K562 (cell line): Measurements from ENCODE around the gene PODNL1. TPM values are rescaled to one million over a fixed set of nuclear protein-coding genes. Genes with fewer than 3 reads are reported as not detected.
A peak's percentile ranks its signal among the peaks of the same experiment; 100 is the strongest.

Source experiments
- ATAC-seq: fragments of 200-7000 bp; cut with Tn5 transposase; 3 replicates; pipeline ENCODE4 v1.9.1; 2020; ENCODE audit warnings: moderate library complexity
- BruUV-seq: library from RNA; stranded (reverse); fragments of 400-500 nt; replicated peaks from 2 replicates; lab custom pipeline; 2021; lab: Mats Ljungman, UMichigan
- CTCF ChIA-PET: fragments of 300-600 bp; formaldehyde crosslinking; extraction: SDS; loops from one replicate; lab custom pipeline; 2021; ENCODE audit warnings: low intra/inter-chr PET ratio; lab: Yijun Ruan, JAX
- POLR2A ChIA-PET: fragments of 300-600, 350-650 bp; sonication (Branson Sonifier 250); formaldehyde crosslinking; extraction: SDS; loops from one replicate; lab custom pipeline; 2021; ENCODE audit warnings: antibody characterized with exemption, inconsistent platforms; lab: Yijun Ruan, JAX
- DNase-seq, 4 experiments: peaks; one replicate each; pipeline versions ENCODE4 v3.0.0 to v3.0.0-alpha.2; 2011 to 2018; ENCODE audit warnings: low spot score in 3 of 4, mixed read lengths in 3 of 4; ENCODE audit errors: extremely low read depth in 1 of 4
- FAIRE-seq: peaks from 2 replicates; lab custom pipeline; 2011; peaks lifted over from hg19 to GRCh38; lab: Jason Lieb, UNC
- H2AFZ ChIP-seq: 2 replicates; pipeline ENCODE4 v1.6.0; 2011; ENCODE audit warnings: low read depth, low read length, control low read depth, inconsistent platforms
- H3K27ac ChIP-seq: fragments of 200-600 bp; 3 replicates; pipeline ENCODE4 v1.8.0; 2011; ENCODE audit warnings: low read depth, mild to moderate bottlenecking, control low read depth, inconsistent platforms, low read length, moderate library complexity, mixed read lengths; ENCODE audit errors: extremely low read depth
- H3K27me3 ChIP-seq, 2 experiments: fragments of 300-600 bp in 1 of 2; 2 replicates in 1 of 2; 3 replicates in 1 of 2; pipeline versions ENCODE4 v1.6.0 to v1.8.0; 2011; ENCODE audit warnings: inconsistent platforms in 2 of 2, low read length in 2 of 2, mild to moderate bottlenecking in 1 of 2, mixed read lengths in 1 of 2, moderate library complexity in 1 of 2; ENCODE audit not compliant: control insufficient read depth in 2 of 2, insufficient read depth in 2 of 2
- H3K36me3 ChIP-seq: fragments of 300-600 bp; 3 replicates; pipeline ENCODE4 v1.8.0; 2011; ENCODE audit warnings: mild to moderate bottlenecking, low read length, inconsistent platforms; ENCODE audit not compliant: control insufficient read depth, insufficient read depth
- H3K4me1 ChIP-seq, 2 experiments: fragments of 200-600 bp in 1 of 2; replicated peaks in 1 of 2; 2 replicates in 1 of 2; 3 replicates in 1 of 2; pipeline versions ENCODE4 v1.5.1 to v1.8.0; 2011; ENCODE audit warnings: inconsistent platforms in 2 of 2, low read length in 2 of 2, mild to moderate bottlenecking in 1 of 2, mixed read lengths in 1 of 2, moderate library complexity in 1 of 2; ENCODE audit not compliant: control insufficient read depth in 2 of 2, insufficient read depth in 2 of 2
- H3K4me2 ChIP-seq: 2 replicates; pipeline ENCODE4 v1.6.1; 2011; ENCODE audit warnings: low read length, control low read depth, inconsistent platforms, mixed read lengths; ENCODE audit not compliant: insufficient read depth
- H3K4me3 ChIP-seq: fragments of 200-600 bp; sonication (generic), shearing (Covaris generic); 2 replicates; pipeline ENCODE4 v1.5.1; 2016; ENCODE audit warnings: control low read depth, inconsistent platforms
- H3K79me2 ChIP-seq: fragments of 200-600 bp; 3 replicates; pipeline ENCODE4 v1.8.0; 2011; ENCODE audit warnings: low read length, inconsistent platforms; ENCODE audit not compliant: control insufficient read depth, insufficient read depth
- H3K9ac ChIP-seq, 2 experiments: 2 replicates each; pipeline versions ENCODE4 v1.6.0 to v1.6.1; 2011; ENCODE audit warnings: low read depth in 2 of 2, low read length in 2 of 2, control low read depth in 1 of 2, inconsistent platforms in 1 of 2, mild to moderate bottlenecking in 1 of 2, mixed read lengths in 1 of 2; ENCODE audit not compliant: insufficient read depth in 1 of 2
- H3K9me1 ChIP-seq: one replicate; pipeline ENCODE4 v1.6.0; 2011; ENCODE audit warnings: inconsistent platforms, mild to moderate bottlenecking, low read length, moderate library complexity; ENCODE audit not compliant: control insufficient read depth, insufficient read depth
- H3K9me3 ChIP-seq: replicated peaks from 2 replicates; pipeline ENCODE4 v1.5.1; 2011; ENCODE audit warnings: low read depth, low read length, inconsistent platforms; ENCODE audit not compliant: control insufficient read depth, insufficient read depth
- H4K20me1 ChIP-seq: replicated peaks from 2 replicates; pipeline ENCODE4 v1.6.1; 2011; ENCODE audit warnings: low read length, inconsistent platforms, mixed read lengths; ENCODE audit not compliant: control insufficient read depth, insufficient read depth
- BMI1 ChIP-seq: fragments of 150-350 bp; IDR thresholded peaks from 2 replicates; pipeline ENCODE4 v1.6.1; 2014; ENCODE audit warnings: low read length
- CEBPB ChIP-seq: fragments of 450-650 bp; IDR thresholded peaks from 2 replicates; pipeline ENCODE4 v1.6.1; 2016; ENCODE audit warnings: missing genetic modification characterization, missing compliant biosample characterization
- CTCF ChIP-seq, 3 experiments: IDR thresholded peaks in 2 of 3; conservative IDR thresholded peaks in 1 of 3; 2 replicates each; pipeline ENCODE4 v1.5.1; 2011 to 2012; ENCODE audit warnings: low read length in 3 of 3, mild to moderate bottlenecking in 3 of 3, control low read depth in 2 of 3, improper control_type of control experiment in 1 of 3, inconsistent platforms in 1 of 3, low read depth in 1 of 3, mixed read lengths in 1 of 3, moderate library complexity in 1 of 3; ENCODE audit not compliant: insufficient read depth in 2 of 3
- EWSR1 ChIP-seq: fragments of 450-650 bp; IDR thresholded peaks from 2 replicates; pipeline ENCODE4 v1.6.1; 2018; ENCODE audit warnings: borderline replicate concordance, mild to moderate bottlenecking, low read depth, moderate library complexity; ENCODE audit not compliant: partially characterized antibody
- HNRNPH1 ChIP-seq: fragments of 200-400 bp; formaldehyde crosslinking; optimal IDR thresholded peaks from 2 replicates; pipeline ENCODE3; 2017; ENCODE audit warnings: low read depth, mild to moderate bottlenecking, low read length, moderate library complexity
- MIER1 ChIP-seq: fragments of 450-650 bp; IDR thresholded peaks from 2 replicates; pipeline ENCODE4 v1.6.1; 2016; ENCODE audit warnings: antibody characterized with exemption, mild to moderate bottlenecking, low read depth
- NR2C1 ChIP-seq, 2 experiments: fragments of 450-650 bp; IDR thresholded peaks; 2 replicates each; pipeline ENCODE4 v1.6.1; 2017; ENCODE audit warnings: mild to moderate bottlenecking in 2 of 2, antibody characterized with exemption in 1 of 2, inconsistent platforms in 1 of 2, missing compliant biosample characterization in 1 of 2, missing genetic modification characterization in 1 of 2
- NR2C2 ChIP-seq, 2 experiments: fragments of 200-800 bp in 1 of 2; sonication (Bioruptor generic) in 1 of 2; sonication (generic) in 1 of 2; formaldehyde crosslinking in 1 of 2; IDR thresholded peaks; 2 replicates each; pipeline versions ENCODE4 v1.6.1 to v1.8.0; 2016 to 2022; ENCODE audit warnings: mild to moderate bottlenecking in 1 of 2, missing compliant biosample characterization in 1 of 2, missing genetic modification characterization in 1 of 2, missing genetic modification reagents in 1 of 2
- POLR2A ChIP-seq: fragments of 450-650 bp; conservative IDR thresholded peaks from 2 replicates; pipeline ENCODE4 v1.6.1; 2016
- POLR2B ChIP-seq: fragments of 450-650 bp; IDR thresholded peaks from 2 replicates; pipeline ENCODE4 v1.6.1; 2018; ENCODE audit warnings: low read depth; ENCODE audit not compliant: partially characterized antibody
- POLR3G ChIP-seq: IDR thresholded peaks from 2 replicates; pipeline ENCODE4 v1.6.1; 2011; ENCODE audit not compliant: insufficient read length, insufficient replicate concordance; ENCODE audit errors: extremely low read depth
- RBFOX2 ChIP-seq: fragments of 200-400 bp; formaldehyde crosslinking; IDR thresholded peaks from 2 replicates; pipeline ENCODE4 v1.6.1; 2017; ENCODE audit warnings: low read depth, mild to moderate bottlenecking, low read length, moderate library complexity
- TRIM25 ChIP-seq: fragments of 450-650 bp; IDR thresholded peaks from 2 replicates; pipeline ENCODE4 v1.7.0; 2016; ENCODE audit warnings: borderline replicate concordance
- ZNF232 ChIP-seq: sonication (generic); formaldehyde crosslinking; IDR thresholded peaks from 2 replicates; pipeline ENCODE4 v1.8.0; 2022; ENCODE audit warnings: mild to moderate bottlenecking, missing genetic modification reagents
- ZNF280B ChIP-seq: fragments of 250-450 bp; sonication (Bioruptor Pico); IDR thresholded peaks from 2 replicates; pipeline ENCODE4 v1.5.1; 2021; ENCODE audit warnings: mild to moderate bottlenecking
- WGBS: fragments of 100-300 bp; shearing (Covaris generic); methylation state at CpG from one replicate; pipeline ENCODE4 v1.1.6; 2016; ENCODE audit warnings: low coverage, mixed read lengths; ENCODE audit not compliant: insufficient coverage; ENCODE audit errors: missing lambda C conversion rate; 5-methylcytosine and 5-hydroxymethylcytosine counted together
- in situ Hi-C: fragments of 300-500 bp; cut with MboI; formaldehyde crosslinking; loops from 4 replicates; pipeline ENCODE4 v1.15.0; 2018; ENCODE audit warnings: inconsistent platforms, mixed read lengths
- intact Hi-C: fragments of 100-400 bp; cut with micrococcal nuclease; formaldehyde crosslinking; loops from 2 replicates; pipeline ENCODE4 v1.14.2; 2022
- polyA plus RNA-seq, 8 experiments: library from polyadenylated mRNA; depleted of rRNA in 4 of 8; stranded (reverse) in 5 of 8; unstranded in 3 of 8; fragments of >200 nt; fragmentation: Nextera tagmentation in 2 of 8; fragmentation: Illumina TruSeq in 1 of 8; extraction: Ambion mirVana in 2 of 8; extraction: Trizol in 1 of 8; gene quantifications; 2 replicates each; pipeline versions ENCODE4 v1.2.1 to v1.2.3, GENCODE V29; 2011 to 2014; ENCODE audit warnings: inconsistent platforms in 1 of 8, missing spikeins in 1 of 8
- total RNA-seq, 7 experiments: library from RNA; depleted of rRNA in 6 of 7; stranded (reverse); fragments of >200 nt in 6 of 7; fragmentation: Illumina TruSeq in 2 of 7; extraction: Trizol in 2 of 7; gene quantifications; 2 replicates each; pipeline versions ENCODE4 v1.2.1 to v1.2.3, GENCODE V29; 2011 to 2021; ENCODE audit warnings: low replicate concordance in 1 of 7

The PODNL1 gene
- total and polyA plus RNA-seq, 9 of the 15 experiments (the other 6 are each of a cell fraction or from before 2014, with no cell fraction given): 0.18 to 0.47 (median 0.23) TPM; not detected in 3

GRCh38 chr19:13959962-13960862 is 22.0 kb upstream of the PODNL1 start:
- POLR2A ChIA-PET: interaction anchor here (0.5 to 1.0 kb wide), 4 partner anchors 16 to 25 kb away, joined by 3 read pairs; no protein-coding TSS in a partner anchor
- H3K4me3 ChIP-seq: no peak overlapping the region
- H3K4me1 ChIP-seq: peaks cover 7 to 71% of the 10 kb centered on the region in 2 experiments; a peak in 4 of 5 replicates
- in situ Hi-C loops: no loop called here
- intact Hi-C loops: loop anchor here (10.0 kb wide), 1 partner anchor 75 kb away; the partner anchor contains the start of gene IL27RA
- no peaks in the 10 kb centered on the region for H4K20me1 ChIP-seq
- TSS peak; percentile 36 for BruUV-seq
- ATAC-seq: peak; percentile 69
- DNase-seq: peak; percentile 30 to 66 (median 62)
- no peak for FAIRE-seq
- H2AFZ ChIP-seq: no peak overlapping the region
- 90% methylated on average over 26 of the region's 27 CpGs for WGBS
- CTCF ChIA-PET: no interaction called here
- no peaks in the 10 kb centered on the region for H3K9me3 ChIP-seq
- H3K36me3 ChIP-seq: peaks cover 84% of the 10 kb centered on the region
- no peak overlapping the region for H3K27ac ChIP-seq
- no peaks in the 10 kb centered on the region for H3K79me2 ChIP-seq
- H3K9ac ChIP-seq: peak overlapping the region in 1 of 2 experiments; percentile 64; a peak in 1 of 4 replicates
- H3K4me2 ChIP-seq: no peak overlapping the region
- no peaks in the 10 kb centered on the region for H3K27me3 ChIP-seq
- no peaks in the 10 kb centered on the region for H3K9me1 ChIP-seq
- TF ChIP-seq POLR2B (peak; percentile 17), ZNF232 (no peak), NR2C2 (CRISPR knock-in tag; IDR thresholded peaks at IDR 0.05) (no peak), NR2C2 (tag; IDR thresholded peaks at IDR 0.05) (0 out of 2 replicates have a peak, but pooled peaks have one; percentile 18), BMI1 (no peak), ZNF280B (CRISPR knock-in tag) (no peak), CTCF (IDR thresholded peaks at IDR 0.05 in 2 of 3, conservative IDR thresholded peaks at IDR 0.05 in 1 of 3; ENCODE audit: insufficient read depth in 2 of 3, low read depth in 1 of 3, low read length in 3 of 3) (peak; percentile 46 to 54 (median 48)), CEBPB (no peak), EWSR1 (no peak), TRIM25 (no peak), POLR2A (peak; percentile 50), MIER1 (no peak), NR2C1 (IDR thresholded peaks at IDR 0.05) (peak; percentile 32; the same call in 1 of the 2 replicates), NR2C1 (tag; IDR thresholded peaks at IDR 0.05) (peak; percentile 52; the same call in 1 of the 2 replicates), POLR3G (no peak), RBFOX2 (peak; percentile 56), HNRNPH1 (no peak)
